Fibroblast of skin of right biceps (primary cell): Measurements from ENCODE around the gene CSNK2A2.
A peak's percentile ranks its signal among the peaks of the same experiment; 100 is the strongest.

Experiments
- DNase-seq: peaks from one replicate; pipeline ENCODE4 v3.0.0-alpha.2; 2013

Gene CSNK2A2

DNA sequence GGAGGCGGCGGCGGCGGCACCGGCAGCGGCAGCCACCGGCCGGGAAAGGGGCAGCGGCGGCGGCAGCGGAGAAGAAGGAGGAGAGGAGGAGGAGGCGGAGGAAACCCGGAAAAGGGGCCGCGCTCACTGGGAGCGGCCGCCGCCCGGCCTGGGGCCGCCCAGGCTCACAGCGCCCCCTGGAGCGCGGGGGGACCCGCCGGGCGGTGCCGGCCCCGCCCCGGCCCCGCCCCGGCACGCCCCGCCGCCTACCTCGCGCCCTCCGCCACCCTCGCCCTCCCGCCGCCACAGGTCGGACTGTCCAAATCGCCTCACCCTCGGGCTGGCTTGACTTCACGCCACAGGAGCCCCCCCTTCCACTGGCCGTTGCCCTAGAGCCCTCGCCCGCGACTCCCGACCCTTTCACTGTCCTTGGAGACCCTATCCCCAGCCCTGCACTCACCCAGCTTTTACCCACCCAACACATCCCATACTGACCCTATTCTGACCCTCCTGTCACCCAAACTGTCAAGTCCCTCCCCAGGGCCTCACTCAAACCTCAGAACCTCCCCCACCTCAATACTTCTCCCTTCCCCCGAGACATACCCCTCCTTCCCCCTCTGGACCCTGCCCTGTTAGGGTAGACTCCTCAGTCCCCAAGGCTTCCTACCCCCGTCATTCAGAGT, at the start of gene CSNK2A2:
TSS of gene CSNK2A2 (minus strand) at position 85 of the 662 bp plus-strand sequence. CDS start 370 bp downstream, outside the sequence.
- DNase-seq = peak; percentile 76

GRCh38 chr16:58243528-58244004, 45.7 kb upstream of the CSNK2A2 start:
- no peak for DNase-seq

- DNase-seq = no peak
These were observed 38.9 kb upstream of the CSNK2A2 start for GRCh38 chr16:58236831-58237230.

DNA sequence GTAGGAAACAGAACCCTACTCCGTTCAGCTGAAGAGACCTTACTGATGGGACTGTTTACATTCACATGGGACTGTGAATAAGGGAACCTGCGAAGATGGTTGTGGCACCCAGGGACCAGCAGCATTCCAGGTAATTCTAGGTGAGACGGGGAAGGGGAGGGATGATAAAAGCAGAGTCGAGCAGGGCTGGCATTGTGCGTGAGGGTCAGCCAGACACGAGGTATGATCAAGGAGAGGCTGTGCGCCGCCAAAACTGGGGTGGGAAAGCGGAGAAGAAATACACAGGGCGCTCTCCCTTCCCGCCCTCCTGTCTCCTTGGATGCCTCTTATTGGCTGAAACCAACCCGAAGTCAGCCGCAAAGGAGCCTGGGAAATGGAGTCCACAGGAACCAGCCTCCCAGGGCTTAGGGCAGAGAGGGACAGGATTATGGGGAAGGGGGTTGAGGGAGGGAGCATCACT, 38.4 kb upstream of the CSNK2A2 start:
- DNase-seq = peak; percentile 61

GRCh38 chr16:58235663-58236062, 37.8 kb upstream of the CSNK2A2 start:
- no peak for DNase-seq

DNA sequence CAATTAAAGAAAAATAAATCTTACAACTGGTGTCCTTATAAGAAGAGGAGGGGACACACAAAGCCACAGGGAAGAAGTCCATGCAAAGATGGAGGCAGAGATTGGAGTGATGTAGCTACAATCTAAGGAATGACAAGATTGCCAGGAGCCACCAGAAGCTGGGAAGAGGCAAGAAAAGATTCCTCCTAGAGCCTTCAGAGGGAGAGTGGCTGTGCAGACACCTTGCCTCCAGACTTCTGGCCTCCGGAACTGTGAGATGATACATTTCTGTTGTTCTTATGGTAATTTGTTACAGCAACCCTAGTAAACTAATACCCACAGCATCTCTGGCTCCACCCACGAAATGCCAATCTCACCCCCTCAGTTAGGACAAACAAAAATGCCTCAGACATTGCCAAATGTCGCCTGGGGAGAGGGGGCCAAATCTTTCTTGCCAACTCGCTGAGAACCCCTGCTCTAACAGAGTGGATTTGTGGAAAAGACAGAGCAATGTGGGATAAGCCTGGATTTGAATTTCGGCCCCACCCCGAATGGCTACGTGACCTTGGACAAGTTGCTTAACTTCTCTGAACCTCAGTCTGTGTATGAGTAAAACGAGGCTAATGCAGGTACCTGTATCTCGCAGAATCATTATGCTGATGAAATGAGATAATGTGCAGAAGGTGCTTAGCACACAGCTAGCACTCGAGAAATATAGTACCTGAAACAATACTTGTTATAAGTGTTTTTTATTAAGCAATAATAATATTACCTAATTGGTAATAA, 37.1 kb upstream of the CSNK2A2 start:
- DNase-seq = no peak

DNA sequence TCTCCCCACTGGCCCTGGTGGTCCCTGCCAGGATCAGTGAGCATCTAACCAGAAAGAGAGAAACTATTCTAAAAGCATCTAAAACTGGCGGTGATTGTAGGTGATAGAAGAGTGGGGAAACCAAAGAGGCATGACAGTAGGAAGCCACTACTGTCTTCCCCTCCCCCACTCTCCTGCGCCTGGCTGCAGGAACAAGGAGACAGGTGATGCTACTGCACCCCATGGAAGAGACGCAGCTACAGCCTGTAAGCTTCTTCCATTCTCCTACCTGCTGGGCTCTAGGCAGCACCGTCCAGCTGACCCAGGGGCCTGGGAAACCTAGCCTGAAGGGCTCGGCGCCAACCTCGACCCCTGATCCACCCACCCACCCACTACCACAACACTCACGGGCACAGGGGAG, 32.4 kb upstream of the CSNK2A2 start:
- no peak for DNase-seq

DNA sequence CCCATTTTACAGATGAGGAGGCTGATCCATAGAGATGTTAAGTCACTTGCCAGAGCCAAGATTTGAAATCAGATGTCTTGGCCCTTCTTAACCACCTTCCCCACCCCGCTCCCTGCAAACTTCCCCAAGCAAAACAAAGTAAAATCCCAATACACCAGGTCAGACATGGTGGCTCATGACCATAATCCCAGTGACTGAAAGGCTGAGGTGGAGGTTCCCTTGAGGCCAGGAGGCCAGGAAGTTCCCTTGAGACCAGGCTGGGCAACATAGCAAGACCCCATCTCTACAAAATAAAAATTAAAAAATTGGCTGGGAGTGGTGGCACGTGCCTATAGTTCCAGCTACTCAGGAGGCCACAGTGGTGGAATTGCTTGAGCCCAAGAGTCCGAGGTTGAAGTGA, 28.9 kb upstream of the CSNK2A2 start:
- DNase-seq = no peak

DNA sequence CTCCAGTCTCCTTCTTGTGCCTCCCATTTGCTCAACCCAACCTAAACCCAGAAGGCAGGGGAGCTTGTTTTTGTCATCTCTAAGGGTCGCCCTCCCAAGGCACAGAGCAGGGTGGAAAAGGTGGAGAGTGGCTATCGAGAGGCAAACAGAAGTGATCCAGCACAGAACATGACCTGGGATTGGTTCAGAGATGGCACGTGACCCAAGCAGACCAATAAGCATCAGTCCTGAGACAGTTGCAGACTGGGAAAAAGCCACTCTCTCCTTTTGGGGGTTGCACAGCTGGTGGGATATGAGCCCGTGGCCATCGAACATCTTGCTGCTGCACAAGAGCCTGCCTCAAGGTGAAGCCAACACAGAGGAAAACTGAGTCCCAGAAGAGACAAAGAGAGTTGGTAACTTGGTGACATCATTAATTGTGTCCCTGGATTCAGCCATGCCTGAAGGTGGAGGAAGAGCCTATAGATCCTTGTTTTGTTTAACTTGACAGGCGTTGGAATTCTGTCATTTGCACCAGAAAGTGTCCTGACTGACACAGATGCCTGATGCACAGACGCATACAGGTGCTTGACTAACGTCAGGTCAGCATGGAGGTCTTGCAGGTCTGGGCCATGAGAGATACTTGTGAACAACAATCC, 28.2 kb upstream of the CSNK2A2 start:
- DNase-seq = no peak

- DNase-seq = peak; percentile 8
These were observed 24.8 kb upstream of the CSNK2A2 start for GRCh38 chr16:58222532-58223316.

DNA sequence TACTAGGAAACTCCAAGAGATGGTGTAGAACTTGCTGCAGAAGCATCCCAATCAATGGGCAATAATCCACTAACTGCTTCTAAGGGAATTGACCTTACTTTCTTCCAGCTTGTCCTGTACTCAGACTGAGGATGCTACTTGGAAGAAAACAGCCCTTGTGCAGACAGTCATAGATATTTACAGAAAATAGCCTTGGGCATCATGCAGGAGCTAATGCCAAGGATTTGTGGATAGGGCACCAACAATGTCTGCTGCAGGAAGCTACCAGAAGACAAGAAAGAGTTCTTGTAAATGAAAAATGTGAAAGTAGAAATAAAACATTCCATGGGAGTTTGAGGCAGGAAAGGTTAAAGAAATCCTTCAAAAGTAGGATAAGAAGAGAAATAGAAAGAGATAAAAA, 21.5 kb upstream of the CSNK2A2 start:
- DNase-seq = no peak

GRCh38 chr16:58218786-58219185, 20.9 kb upstream of the CSNK2A2 start:
- no peak for DNase-seq

GRCh38 chr16:58217311-58217925, 19.5 kb upstream of the CSNK2A2 start:
- no peak for DNase-seq

DNA sequence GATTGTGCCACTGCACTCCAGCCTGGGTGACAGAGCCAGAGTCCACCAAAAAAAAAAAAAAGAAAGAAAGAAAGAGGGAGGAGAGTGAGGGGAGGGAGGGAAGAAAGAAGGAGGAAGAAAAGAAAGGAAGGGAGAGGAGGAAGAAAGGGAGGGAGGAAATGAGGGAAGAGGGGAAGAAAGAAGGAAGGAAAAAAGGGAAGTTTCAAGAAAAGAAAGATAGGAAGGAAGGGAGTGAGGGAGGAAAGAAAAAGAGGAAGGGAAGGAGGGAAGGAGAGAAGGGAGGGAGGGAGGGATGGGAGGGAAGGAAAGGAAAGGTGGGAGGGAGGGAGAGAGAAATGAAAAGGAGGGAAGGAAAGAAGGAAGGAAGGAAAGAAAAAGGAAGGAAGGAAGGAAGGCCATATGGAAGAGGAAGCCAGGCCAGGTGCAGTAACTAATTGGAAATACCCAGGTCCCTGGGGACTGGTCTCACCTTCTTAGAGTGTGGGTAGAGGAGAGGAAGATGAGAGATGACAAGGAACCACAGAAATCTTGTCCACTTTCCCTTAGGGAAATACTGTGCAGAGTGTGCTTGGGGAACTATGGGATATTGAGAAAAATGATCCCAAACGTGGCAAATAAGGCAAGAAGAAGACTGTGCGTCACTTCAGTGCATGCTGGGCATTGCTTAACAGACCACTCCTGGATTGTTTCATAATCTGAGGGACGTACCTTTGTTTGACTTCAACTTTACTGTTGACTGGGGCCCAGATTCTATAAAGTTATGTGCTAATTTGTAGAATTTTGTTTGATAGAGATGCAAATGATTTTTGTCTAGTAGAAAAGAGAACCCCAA, 15.1 kb upstream of the CSNK2A2 start:
- DNase-seq = no peak

DNA sequence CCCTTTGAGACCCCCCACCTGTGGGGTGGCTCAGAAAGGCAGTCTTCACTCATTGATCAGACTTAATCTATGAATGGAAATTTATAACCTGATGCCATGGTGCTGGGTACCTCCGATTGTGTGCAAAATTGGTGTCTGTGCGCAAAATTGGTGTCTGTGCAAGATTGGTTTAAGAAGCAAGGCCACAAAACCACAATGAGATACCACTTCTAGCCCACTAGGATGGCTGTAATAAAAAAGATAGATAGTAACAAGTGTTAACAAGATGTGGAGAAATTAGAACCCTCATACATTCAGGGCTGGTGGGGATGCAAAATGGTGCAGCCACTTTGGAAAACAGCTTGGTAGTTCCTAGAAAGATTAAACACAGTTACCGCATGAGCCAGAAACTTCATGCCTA, 13.9 kb upstream of the CSNK2A2 start:
- no peak for DNase-seq

DNA sequence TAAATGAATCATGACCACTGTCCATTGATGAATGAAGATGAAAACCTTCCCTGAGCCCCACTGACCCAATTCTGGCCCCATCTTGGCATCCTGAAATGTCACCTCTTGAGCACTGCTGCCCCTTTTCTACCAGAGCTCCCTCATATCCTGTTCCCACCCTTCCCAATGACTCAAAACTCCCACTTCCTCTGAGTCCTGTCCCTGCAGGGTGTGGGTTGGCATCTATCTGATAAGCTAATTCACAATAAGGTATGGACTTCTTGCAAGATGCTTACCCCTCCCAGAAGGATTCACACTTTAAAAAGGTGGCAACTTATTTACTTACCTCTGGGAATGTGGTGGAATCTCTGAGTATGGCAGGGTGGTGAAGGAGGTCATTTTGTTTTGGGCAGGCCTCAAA, 13.3 kb upstream of the CSNK2A2 start:
- no peak for DNase-seq

- no peak for DNase-seq
These were observed 7.5 kb upstream of the CSNK2A2 start for GRCh38 chr16:58205276-58206036.

- no peak for DNase-seq
These were observed 3.3 kb upstream of the CSNK2A2 start for GRCh38 chr16:58201163-58201562.

GRCh38 chr16:58200004-58200797, 2.3 kb upstream of the CSNK2A2 start:
- no peak for DNase-seq
